Fibroblast of skin of left quadriceps (primary cell): ENCODE results near the gene CDC25B.
"Not testable (repeated sequence)": the region's sequence is repeated elsewhere in the genome, so short reads cannot be mapped to it uniquely, and the experiment has no call there.

ENCODE experiments used
- DNase-seq, 2 experiments: peaks; one replicate each; pipeline ENCODE4 v3.0.0-alpha.2; 2013; ENCODE audit warnings: low read depth in 2 of 2

CDC25B gene

DNA sequence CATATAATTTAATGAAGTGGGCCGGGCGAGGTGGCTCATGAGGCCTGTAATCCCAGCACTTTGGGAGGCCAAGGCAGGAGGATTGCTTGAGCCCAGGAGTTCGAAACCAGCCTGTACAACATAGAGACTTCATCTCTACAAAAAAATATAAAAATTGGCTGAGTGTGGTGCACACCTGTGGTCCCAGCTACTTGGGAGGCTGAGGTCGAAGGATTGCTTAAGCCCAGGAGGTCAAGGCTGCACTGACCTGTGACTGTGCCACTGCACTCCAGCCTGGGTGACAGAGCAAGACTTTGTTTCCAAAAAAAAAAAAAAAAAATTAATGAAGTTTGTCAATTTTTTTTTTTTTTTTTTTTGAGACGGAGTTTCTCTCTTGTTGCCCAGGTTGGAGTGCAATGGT lies 33.8 kb downstream of the CDC25B start:
- not testable (repeated sequence) for DNase-seq

DNA sequence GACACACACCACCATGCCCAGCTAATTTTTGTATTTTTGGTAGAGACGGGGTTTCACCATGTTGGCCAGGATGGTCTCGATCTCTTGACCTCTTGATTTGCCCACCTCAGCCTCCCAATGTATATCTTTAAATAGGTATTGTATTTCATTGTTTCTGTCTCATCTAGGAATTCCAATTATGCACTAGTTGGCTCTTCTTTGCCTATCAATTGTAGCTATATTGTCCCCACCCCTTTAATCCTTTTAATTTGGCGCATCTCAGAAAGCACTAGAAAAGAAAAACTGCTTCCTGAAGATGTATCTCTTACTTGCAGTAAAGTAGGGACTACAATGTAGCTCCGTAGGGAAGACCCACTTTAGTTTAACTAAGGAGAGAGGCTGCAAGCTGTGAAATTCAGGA lies 40.0 kb downstream of the CDC25B start:
- no peak for DNase-seq

DNA sequence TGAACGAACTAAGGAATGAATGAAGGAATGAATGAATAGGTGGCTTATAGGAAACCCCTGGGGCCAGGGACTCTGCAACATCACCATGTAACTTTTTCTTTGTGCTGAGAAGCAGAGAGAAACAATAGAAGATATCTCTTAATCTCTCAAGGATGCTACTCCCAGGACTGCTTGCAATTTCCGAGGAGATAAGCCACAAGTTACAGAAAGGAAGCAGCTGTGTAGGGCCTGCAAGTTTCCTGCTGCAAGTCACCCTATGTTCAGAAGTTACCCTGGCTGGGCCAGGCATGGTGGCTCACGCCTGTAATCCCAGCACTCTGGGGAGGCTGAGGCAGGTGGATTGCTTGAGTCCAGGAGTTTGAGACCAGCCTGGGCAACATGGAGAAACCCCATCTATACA lies 43.2 kb downstream of the CDC25B start:
- no peak for DNase-seq

DNA sequence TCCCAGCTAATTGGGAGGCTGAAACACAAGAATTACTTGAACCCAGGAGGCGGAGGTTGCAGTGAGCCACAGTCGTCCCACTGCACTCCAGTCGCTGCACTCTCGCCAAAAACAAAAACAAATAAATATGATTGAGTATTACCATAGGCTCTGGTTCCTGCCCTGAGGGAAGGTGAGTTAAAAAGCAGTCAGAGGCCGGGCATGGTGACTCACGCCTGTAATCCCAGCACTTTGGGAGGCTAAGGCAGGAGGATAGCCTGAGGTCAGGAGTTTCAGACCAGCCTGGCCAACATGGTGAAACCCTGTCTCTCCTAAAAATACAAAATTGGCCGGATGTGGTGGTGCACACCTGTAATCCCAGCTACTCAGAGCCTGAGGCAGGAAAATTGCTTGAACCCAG lies 44.1 kb downstream of the CDC25B start:
- DNase-seq = not testable (repeated sequence)

DNA sequence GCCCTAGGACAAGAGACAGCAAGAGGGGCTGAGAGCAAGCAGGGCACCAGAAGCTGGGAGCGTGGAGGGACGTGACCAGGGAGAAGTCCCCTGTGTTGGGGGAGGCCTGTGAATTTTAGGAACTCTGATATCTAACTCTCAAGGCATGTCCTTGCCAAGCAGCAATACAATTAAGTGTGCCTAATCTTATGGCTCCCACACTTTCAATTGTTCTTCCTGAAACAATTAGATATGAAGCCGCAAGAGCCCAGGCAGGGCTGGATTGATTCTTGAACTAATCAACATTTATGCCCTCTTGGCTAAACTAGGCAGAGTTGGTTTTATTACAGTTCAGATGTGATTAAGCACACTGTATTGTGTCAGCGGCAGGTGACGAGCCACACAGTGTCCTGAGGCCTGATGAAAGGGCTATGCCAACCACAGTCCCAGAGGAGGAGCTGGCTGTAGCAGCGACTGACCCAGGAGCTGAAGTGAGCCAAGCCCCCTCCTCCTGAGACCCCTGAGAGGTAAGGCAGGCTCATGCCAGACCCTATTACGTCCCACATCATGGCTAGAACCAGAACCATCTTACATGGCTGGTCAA lies 46.3 kb downstream of the CDC25B start:
- no peak for DNase-seq

GRCh38 chr20:3843490-3843889 lies 47.4 kb downstream of the CDC25B start:
- DNase-seq = no peak

GRCh38 chr20:3843990-3844619 lies 48.0 kb downstream of the CDC25B start:
- not testable (repeated sequence) for DNase-seq

DNA sequence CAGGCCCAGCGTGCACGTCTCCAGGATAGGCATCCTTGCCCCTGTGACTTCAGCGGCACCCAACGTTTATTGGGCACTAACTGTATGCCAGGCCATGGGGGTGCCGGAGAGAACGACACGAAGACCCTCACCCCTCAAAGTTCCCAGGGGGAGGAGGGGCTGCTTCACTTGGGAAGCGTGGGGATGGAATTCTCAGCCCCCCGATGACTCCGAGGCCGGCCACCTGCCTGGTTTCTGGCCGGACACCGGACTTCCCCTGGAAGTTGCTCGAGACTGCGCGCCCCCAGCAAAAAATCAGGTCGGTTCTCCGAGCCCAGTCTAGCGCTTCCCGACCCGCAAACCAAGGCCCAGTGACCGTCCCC lies 50.2 kb downstream of the CDC25B start:
- DNase-seq = no peak

- peak; percentile 42 to 49 for DNase-seq
Observed at GRCh38 chr20:3846740-3847428, 50.8 kb downstream of the CDC25B start, which contains the start of gene MAVS. MAVS (plus strand) TSS chr20:3846834; CDS start chr20:3854625, 7,791 bp downstream.

DNA sequence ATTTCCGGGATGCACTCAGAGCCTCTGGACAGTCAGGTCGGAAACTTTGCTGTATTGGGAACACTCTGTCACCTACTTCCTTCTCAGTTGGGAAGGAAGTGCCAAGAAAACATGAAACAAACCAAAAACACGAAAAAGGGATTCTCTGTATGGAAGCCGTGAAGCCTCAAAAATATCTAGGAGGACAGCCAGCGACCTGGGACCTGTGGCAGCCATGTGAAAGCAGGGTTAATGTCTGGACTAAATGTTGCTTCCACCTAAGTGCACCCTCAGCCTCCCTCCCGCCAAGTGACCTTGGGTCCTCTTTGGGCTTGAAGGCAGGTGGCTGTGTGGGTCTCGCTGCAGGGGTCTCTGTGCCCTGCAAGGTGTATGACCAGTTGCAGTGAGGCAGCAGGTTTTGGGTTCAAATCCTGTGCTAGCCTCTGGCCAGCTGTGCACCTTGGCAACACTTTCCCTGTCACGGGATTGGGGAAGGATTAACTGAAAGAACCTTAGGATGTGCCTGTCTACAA lies 51.4 kb downstream of the CDC25B start:
- DNase-seq = no peak

DNA sequence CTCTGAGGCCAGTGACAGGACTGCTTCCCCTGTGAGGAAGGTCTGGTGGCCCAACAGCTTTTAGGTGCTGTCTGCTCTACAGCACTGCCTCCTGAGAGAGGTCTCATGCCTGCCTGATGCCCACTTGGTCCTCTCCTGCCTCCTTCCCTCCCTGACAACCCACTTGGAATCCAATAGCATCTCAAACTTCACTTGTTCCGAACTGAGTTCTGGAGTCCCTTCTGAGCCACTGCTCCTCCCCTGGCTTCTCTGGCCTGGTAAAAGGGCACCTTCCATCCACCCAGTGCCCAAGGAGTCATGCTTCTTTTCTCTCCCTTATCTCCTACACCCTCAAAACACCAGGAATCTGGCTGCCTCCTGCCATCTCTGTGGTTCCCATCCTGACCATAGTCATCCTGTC lies 52.5 kb downstream of the CDC25B start:
- no peak for DNase-seq

- no peak for DNase-seq
Observed at GRCh38 chr20:3854462-3854871, 58.4 kb downstream of the CDC25B start.
